ENCODE data around the gene ST3GAL3.

- TF ChIP-seq, protein P1, sequence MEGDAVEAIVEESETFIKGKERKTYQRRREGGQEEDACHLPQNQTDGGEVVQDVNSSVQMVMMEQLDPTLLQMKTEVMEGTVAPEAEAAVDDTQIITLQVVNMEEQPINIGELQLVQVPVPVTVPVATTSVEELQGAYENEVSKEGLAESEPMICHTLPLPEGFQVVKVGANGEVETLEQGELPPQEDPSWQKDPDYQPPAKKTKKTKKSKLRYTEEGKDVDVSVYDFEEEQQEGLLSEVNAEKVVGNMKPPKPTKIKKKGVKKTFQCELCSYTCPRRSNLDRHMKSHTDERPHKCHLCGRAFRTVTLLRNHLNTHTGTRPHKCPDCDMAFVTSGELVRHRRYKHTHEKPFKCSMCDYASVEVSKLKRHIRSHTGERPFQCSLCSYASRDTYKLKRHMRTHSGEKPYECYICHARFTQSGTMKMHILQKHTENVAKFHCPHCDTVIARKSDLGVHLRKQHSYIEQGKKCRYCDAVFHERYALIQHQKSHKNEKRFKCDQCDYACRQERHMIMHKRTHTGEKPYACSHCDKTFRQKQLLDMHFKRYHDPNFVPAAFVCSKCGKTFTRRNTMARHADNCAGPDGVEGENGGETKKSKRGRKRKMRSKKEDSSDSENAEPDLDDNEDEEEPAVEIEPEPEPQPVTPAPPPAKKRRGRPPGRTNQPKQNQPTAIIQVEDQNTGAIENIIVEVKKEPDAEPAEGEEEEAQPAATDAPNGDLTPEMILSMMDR (IDR thresholded peaks at IDR 0.05) = no peak
- no peak for TF ChIP-seq POLR2A (IDR thresholded peaks at IDR 0.05)
These were observed 134.8 kb downstream of the ST3GAL3 start for GRCh38 chr1:43842175-43842498.

Measured in uterus (tissue), 2 donors.